ENCODE measurements around the gene FOXD4L6.
"Not testable (repeated sequence)": the region's sequence is repeated elsewhere in the genome, so short reads cannot be mapped to it uniquely, and the experiment has no call there.

FOXD4L6 gene

GRCh38 chr9:41098759-41099158 lies 29.7 kb downstream of the FOXD4L6 start:
- DNase-seq: not testable (repeated sequence)

DNA sequence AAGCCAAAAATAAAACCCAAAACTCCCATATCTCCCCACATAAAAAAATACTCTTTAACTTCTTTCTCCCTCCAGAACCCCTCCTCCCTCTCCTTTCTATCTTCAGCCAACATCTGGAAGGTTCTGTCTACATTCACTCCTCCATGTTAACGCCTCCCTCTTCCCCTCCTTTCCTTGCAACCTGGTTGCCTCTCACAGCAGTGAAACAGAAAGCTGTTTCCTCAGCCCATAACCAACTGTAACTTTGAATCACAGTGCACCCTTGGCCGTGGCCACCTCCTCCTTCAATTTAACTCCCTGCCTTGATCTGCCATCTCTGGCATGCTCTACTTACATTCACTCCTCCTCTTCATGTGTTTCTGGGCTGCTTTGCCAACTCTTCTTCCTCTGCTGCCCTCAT lies 33.4 kb downstream of the FOXD4L6 start:
- DNase-seq: not testable (repeated sequence)

GRCh38 chr9:41094010-41094773 lies 34.3 kb downstream of the FOXD4L6 start:
- DNase-seq: not testable (repeated sequence)

GRCh38 chr9:41090922-41091321 lies 37.6 kb downstream of the FOXD4L6 start:
- not testable (repeated sequence) for DNase-seq

- not testable (repeated sequence) for DNase-seq
These were observed 38.1 kb downstream of the FOXD4L6 start for GRCh38 chr9:41090386-41090785.

DNA sequence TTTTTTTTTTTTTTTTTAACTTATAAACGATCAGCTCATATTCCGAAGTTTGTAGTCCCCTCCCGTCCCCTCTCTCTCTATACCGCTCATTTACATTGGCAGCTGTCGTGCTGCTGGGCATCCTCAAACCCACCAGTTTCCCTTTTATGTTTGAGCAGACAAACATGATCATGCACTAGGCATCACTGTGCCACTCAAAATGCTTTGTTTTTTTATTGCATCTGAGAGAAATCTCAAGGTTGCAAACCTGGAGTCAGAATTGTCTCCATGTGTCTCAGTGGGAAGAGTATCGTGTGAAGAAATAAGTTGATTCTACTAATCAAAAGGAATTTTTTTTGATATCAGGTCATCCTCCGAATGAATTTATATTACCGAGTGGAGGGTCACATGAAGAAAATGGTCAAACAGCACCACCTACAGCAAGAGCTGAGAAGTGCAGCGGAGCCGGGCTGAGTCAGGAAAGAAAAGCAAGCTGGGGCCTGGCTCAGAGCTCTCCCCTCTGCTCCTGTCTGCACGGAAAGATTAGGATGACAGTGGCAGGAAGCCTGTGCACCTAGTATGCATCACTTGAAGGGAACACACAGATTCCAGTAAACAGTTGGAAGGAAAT lies 39.9 kb downstream of the FOXD4L6 start:
- not testable (repeated sequence) for DNase-seq

GRCh38 chr9:41087929-41088328 lies 40.6 kb downstream of the FOXD4L6 start:
- DNase-seq: not testable (repeated sequence)

DNA sequence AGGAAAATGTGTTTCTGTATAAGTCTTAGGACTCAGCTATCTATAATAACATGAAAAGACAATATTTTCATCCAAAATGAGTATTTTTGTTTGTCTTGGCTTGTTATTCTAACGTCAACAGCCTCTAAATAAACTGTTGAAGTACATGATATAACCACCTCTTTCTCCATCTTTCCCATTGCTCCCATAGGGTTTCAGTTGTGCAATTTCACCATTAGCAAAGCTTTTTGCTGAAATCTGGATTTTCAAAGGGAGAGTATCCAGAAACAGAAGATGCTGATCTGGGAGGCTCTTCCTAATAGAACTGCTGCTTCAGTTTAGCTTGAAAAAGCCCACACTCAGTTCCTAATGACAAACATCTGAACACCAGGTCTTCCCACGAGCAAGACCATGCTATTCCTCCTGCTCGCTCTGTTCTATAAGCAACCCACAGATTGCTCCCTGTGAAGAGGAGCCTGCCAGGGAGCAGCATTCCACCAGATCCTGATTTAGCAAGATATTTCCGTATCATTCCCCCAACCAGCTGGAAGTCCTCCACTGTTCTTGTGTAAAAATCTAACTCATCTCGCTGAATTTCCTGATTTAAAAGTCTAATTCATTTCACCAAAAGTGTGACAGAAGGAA lies 41.2 kb downstream of the FOXD4L6 start:
- not testable (repeated sequence) for DNase-seq

GRCh38 chr9:41086685-41087084 lies 41.8 kb downstream of the FOXD4L6 start:
- not testable (repeated sequence) for DNase-seq

GRCh38 chr9:41086215-41086614 lies 42.3 kb downstream of the FOXD4L6 start:
- DNase-seq: not testable (repeated sequence)

DNA sequence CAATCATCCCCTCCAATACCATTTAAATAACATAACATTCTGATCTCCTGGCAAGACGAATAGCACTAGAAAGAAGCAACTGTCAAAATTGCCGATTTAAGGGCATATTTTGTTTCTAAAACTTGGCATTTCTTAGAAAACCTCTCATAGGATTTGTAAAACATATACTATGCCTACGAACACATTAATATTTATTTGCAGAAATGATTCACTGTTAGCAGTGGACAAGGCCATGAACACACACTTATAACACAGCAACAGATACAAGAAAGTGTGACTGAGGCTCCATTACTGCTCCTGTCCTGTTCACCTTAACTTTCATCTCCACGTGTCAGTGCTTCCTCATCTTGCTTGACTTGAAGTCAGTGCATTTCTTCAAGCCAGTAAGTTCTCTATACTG lies 46.1 kb downstream of the FOXD4L6 start:
- not testable (repeated sequence) for DNase-seq

- DNase-seq: not testable (repeated sequence)
These were observed 49.0 kb downstream of the FOXD4L6 start for GRCh38 chr9:41079464-41079863.

DNA sequence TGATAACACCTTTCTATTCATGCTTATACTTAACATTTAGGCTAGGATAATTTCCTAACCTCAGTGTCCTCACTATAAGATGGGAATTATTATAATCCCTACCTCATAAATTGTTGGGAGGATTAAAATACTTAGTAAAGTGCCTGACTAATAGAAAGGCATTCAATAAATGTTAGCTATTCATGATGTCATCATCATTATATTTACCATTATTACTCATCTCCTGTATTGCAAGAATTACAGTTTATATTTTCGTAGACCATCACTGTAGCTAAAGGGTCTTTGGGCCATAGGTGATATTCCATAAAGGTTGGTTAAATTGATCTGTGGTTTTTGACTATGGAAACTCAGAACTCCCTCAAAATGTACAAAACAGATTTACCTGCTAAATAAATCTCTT lies 50.9 kb downstream of the FOXD4L6 start:
- DNase-seq: not testable (repeated sequence)
